ENCODE results near the gene HSPA12A. TPM values are rescaled to one million over a fixed set of nuclear protein-coding genes. Genes with fewer than 3 reads are reported as not detected.

HSPA12A gene
- total RNA-seq, 1 experiment from 2014 or later, result 9.0 TPM

GRCh38 chr10:116636385-116636784, 106.0 kb downstream of the HSPA12A start:
- H3K4me3 ChIP-seq, result no peak overlapping the region
- DNase-seq (ENCODE audit: low read depth in 1 of 2, low spot score in 2 of 2), result no peak
- H3K4me1 ChIP-seq (replicated peaks), result no peaks in the 10 kb centered on the region
- no peaks in the 10 kb centered on the region for H3K36me3 ChIP-seq
- H3K27me3 ChIP-seq (replicated peaks), result no peaks in the 10 kb centered on the region
- no peak overlapping the region for H3K27ac ChIP-seq
- H3K9me3 ChIP-seq (replicated peaks), result no peaks in the 10 kb centered on the region

GRCh38 chr10:116634126-116634975, 108.0 kb downstream of the HSPA12A start:
- Histone ChIP-seq H3K9me3 (replicated peaks) (no peaks in the 10 kb centered on the region), H3K36me3 (no peaks in the 10 kb centered on the region), H3K4me1 (replicated peaks) (no peaks in the 10 kb centered on the region), H3K27ac (no peak overlapping the region), H3K27me3 (replicated peaks) (no peaks in the 10 kb centered on the region), H3K4me3 (no peak overlapping the region)
- no peak for DNase-seq (ENCODE audit: low read depth in 1 of 2, low spot score in 2 of 2)

DNA sequence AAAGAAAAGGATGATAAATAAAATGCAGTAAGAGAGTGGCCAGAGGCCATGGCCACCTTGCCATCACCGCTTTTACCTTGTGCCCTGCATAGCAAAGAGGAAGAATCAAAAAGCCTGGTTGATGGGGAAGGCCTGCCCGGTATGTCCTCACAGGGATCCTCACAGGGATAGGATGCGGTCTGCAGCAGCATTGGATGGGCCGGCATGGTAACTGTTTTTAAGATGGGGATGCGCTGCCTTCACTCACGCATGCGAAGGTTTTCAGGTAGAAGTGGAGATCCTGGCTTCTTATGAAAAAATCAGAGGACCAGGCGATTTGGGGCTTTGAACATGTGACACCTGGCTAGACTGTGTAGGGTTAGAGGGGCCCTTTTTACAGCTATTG, 109.2 kb downstream of the HSPA12A start:
- Histone ChIP-seq H3K4me1 (replicated peaks) (no peaks in the 10 kb centered on the region), H3K4me3 (no peak overlapping the region), H3K27me3 (replicated peaks) (no peaks in the 10 kb centered on the region), H3K36me3 (no peaks in the 10 kb centered on the region), H3K9me3 (replicated peaks) (no peaks in the 10 kb centered on the region), H3K27ac (no peak overlapping the region)
- DNase-seq (ENCODE audit: low read depth in 1 of 2, low spot score in 2 of 2), result no peak

- no peak overlapping the region for H3K27ac ChIP-seq
- H3K27me3 ChIP-seq (replicated peaks), result peaks cover under 1% of the 10 kb centered on the region; the same call in 1 of the 2 replicates
- no peaks in the 10 kb centered on the region for H3K4me1 ChIP-seq (replicated peaks)
- H3K9me3 ChIP-seq (replicated peaks), result no peaks in the 10 kb centered on the region
- H3K4me3 ChIP-seq, result no peak overlapping the region
- H3K36me3 ChIP-seq, result no peaks in the 10 kb centered on the region
- DNase-seq (ENCODE audit: low read depth in 1 of 2, low spot score in 2 of 2), result no peak
These were observed 109.7 kb downstream of the HSPA12A start for GRCh38 chr10:116632596-116633215.

DNA sequence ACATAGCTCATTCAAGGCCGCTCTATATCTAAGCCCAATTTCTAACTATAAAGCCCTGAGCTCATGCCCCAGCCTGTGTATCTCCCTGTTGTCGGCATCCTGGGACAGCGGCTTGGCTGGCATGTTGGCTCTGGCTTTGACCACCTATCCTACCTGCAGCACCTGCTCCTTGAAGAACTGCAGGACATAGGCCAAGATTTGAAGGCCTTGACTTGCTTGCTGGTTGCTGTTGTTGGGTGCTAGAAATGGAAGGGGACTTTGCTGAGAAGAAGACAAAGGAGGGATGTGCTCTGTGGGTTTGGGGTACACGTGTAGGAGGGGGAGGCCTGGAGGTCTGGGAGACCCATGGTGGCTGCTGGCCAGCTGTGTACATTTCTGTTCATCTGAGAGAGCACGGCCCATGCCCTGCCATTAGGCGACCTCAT, 110.5 kb downstream of the HSPA12A start:
- no peak overlapping the region for H3K4me3 ChIP-seq
- no peaks in the 10 kb centered on the region for H3K4me1 ChIP-seq (replicated peaks)
- no peaks in the 10 kb centered on the region for H3K36me3 ChIP-seq
- no peak for DNase-seq (ENCODE audit: low read depth in 1 of 2, low spot score in 2 of 2)
- no peak overlapping the region for H3K27ac ChIP-seq
- H3K27me3 ChIP-seq (replicated peaks), result peaks cover 7% of the 10 kb centered on the region
- H3K9me3 ChIP-seq (replicated peaks), result no peaks in the 10 kb centered on the region

GRCh38 chr10:116630020-116630419, 112.3 kb downstream of the HSPA12A start:
- Histone ChIP-seq H3K4me3 (no peak overlapping the region), H3K4me1 (replicated peaks) (no peaks in the 10 kb centered on the region), H3K27ac (no peak overlapping the region), H3K27me3 (replicated peaks) (peaks cover 16% of the 10 kb centered on the region), H3K36me3 (no peaks in the 10 kb centered on the region), H3K9me3 (replicated peaks) (no peaks in the 10 kb centered on the region)
- no peak for DNase-seq (ENCODE audit: low read depth in 1 of 2, low spot score in 2 of 2)

DNA sequence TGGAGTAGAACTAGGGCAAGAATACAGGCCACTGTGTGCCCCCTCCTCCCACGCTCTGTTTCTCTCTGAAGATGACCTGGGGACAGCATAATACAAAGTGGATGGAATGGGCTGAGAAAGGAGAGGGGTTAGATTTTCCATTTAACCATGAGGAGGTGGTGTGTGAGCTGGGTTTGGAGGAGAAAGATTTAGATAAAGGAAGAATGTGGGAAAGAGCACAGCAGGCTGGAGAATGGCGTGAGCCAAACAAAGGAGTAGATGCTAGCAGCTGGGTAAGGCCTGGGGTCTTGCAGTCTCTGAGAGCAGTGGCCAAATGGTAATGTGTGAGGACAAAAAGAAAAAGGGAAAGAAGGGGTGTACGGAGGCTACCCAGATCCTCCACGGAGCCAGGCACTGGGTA, 113.0 kb downstream of the HSPA12A start:
- DNase-seq (ENCODE audit: low read depth in 1 of 2, low spot score in 2 of 2), result no peak
- H3K27me3 ChIP-seq (replicated peaks), result peaks cover 16% of the 10 kb centered on the region
- no peak overlapping the region for H3K4me3 ChIP-seq
- no peaks in the 10 kb centered on the region for H3K36me3 ChIP-seq
- H3K4me1 ChIP-seq (replicated peaks), result no peaks in the 10 kb centered on the region
- no peaks in the 10 kb centered on the region for H3K9me3 ChIP-seq (replicated peaks)
- no peak overlapping the region for H3K27ac ChIP-seq

DNA sequence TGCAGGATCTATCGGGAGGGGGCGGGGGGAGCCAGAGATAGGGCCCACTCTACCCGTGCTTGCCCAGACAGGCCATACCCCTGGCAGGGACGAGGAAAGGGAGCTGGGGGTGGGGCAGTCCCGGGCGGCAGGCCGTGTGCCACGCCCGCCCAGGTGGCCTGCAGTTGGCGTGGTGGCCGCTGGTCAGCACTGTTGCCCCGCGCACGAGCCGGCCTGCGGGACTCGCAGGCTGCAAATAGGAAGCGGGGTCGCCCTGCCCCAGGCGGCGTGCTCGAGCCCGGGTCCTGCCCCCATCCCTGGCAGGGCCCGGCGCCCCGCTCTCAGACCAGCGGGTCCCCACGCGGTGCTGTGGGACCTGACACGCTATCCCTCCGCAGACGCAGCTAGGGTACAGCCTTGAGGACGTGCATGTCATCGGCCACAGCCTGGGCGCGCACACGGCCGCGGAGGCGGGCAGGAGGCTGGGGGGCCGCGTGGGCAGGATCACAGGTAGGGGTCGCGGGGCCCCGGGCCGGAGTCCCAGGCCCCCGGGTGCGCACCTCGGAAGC, 114.9 kb downstream of the HSPA12A start:
- no peak overlapping the region for H3K27ac ChIP-seq
- no peak for DNase-seq (ENCODE audit: low read depth in 1 of 2, low spot score in 2 of 2)
- H3K9me3 ChIP-seq (replicated peaks), result no peaks in the 10 kb centered on the region
- no peak overlapping the region for H3K4me3 ChIP-seq
- no peaks in the 10 kb centered on the region for H3K36me3 ChIP-seq
- H3K27me3 ChIP-seq (replicated peaks), result peaks cover 16% of the 10 kb centered on the region
- H3K4me1 ChIP-seq (replicated peaks), result no peaks in the 10 kb centered on the region

- no peak for DNase-seq (ENCODE audit: low read depth in 1 of 2, low spot score in 2 of 2)
- H3K4me1 ChIP-seq (replicated peaks), result no peaks in the 10 kb centered on the region
- H3K27me3 ChIP-seq (replicated peaks), result peaks cover 16% of the 10 kb centered on the region
These were observed 115.6 kb downstream of the HSPA12A start for GRCh38 chr10:116626815-116627214.

DNA sequence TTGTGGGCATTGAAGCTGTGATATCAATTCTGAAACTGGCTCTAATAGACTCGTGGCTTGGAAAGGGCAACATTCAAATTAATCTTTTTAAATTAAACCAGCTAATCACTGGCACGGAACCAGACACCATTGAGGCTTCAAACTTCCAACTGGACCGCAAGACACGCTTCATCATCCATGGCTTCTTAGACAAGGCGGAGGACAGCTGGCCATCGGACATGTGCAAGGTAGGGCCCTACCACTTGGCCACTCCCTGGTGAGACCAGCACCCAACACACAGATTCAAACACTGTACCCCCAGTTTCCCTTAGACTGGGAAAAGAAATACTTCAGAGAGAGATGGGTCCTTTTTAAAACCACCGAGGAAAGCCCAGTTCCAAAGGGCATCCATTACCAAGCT, 116.5 kb downstream of the HSPA12A start:
- no peak overlapping the region for H3K4me3 ChIP-seq
- H3K27ac ChIP-seq, result no peak overlapping the region
- no peaks in the 10 kb centered on the region for H3K9me3 ChIP-seq (replicated peaks)
- H3K4me1 ChIP-seq (replicated peaks), result no peaks in the 10 kb centered on the region
- H3K27me3 ChIP-seq (replicated peaks), result peaks cover 16% of the 10 kb centered on the region
- DNase-seq (ENCODE audit: low read depth in 1 of 2, low spot score in 2 of 2), result no peak
- no peaks in the 10 kb centered on the region for H3K36me3 ChIP-seq

More at GRCh38 chr10:116626815-116627214, 115.6 kb downstream of the HSPA12A start:
- Histone ChIP-seq H3K9me3 (replicated peaks) (no peaks in the 10 kb centered on the region), H3K36me3 (no peaks in the 10 kb centered on the region), H3K27ac (no peak overlapping the region), H3K4me3 (no peak overlapping the region)

GRCh38 chr10:116621934-116622655, 120.3 kb downstream of the HSPA12A start:
- Histone ChIP-seq H3K4me3 (no peak overlapping the region), H3K36me3 (no peaks in the 10 kb centered on the region), H3K27me3 (replicated peaks) (peaks cover 9% of the 10 kb centered on the region; the same call in 1 of the 2 replicates), H3K9me3 (replicated peaks) (no peaks in the 10 kb centered on the region), H3K27ac (no peak overlapping the region), H3K4me1 (replicated peaks) (no peaks in the 10 kb centered on the region)
- DNase-seq (ENCODE audit: low read depth in 1 of 2, low spot score in 2 of 2), result peak in 1 of 2 experiments; percentile 33

- peak in 1 of 2 experiments; percentile 18 for DNase-seq (ENCODE audit: low read depth in 1 of 2, low spot score in 2 of 2)
- no peak overlapping the region for H3K27ac ChIP-seq
- H3K4me3 ChIP-seq, result no peak overlapping the region
- no peaks in the 10 kb centered on the region for H3K4me1 ChIP-seq (replicated peaks)
- peaks cover 5% of the 10 kb centered on the region; the same call in 1 of the 2 replicates for H3K27me3 ChIP-seq (replicated peaks)
- H3K9me3 ChIP-seq (replicated peaks), result no peaks in the 10 kb centered on the region
- H3K36me3 ChIP-seq, result no peaks in the 10 kb centered on the region
These were observed 120.9 kb downstream of the HSPA12A start for GRCh38 chr10:116621476-116621875.
